HEK293 (cell line): ENCODE data around the gene CINP.

Experiments used
- CTCF ChIP-seq: fragments of 450-650 bp; formaldehyde crosslinking; IDR thresholded peaks from 2 replicates; pipeline ENCODE4 v1.5.1; 2016; ENCODE audit warnings: missing biosample characterization, missing genetic modification characterization
- ZBTB21 ChIP-seq: fragments of 450-650 bp; formaldehyde crosslinking; IDR thresholded peaks from 2 replicates; pipeline ENCODE4 v1.5.1; 2017; ENCODE audit warnings: missing biosample characterization, missing genetic modification characterization
- ZBTB7A ChIP-seq: fragments of 450-650 bp; formaldehyde crosslinking; IDR thresholded peaks from 2 replicates; pipeline ENCODE4 v1.5.1; 2016; ENCODE audit warnings: low read depth, missing biosample characterization, missing genetic modification characterization
- ZNF280D ChIP-seq: fragments of 450-650 bp; formaldehyde crosslinking; IDR thresholded peaks from 2 replicates; pipeline ENCODE4 v1.5.1; 2016; ENCODE audit warnings: missing biosample characterization, missing genetic modification characterization
- ZNF518A ChIP-seq: fragments of 450-650 bp; formaldehyde crosslinking; conservative IDR thresholded peaks from 2 replicates; pipeline ENCODE4 v1.5.1; 2016; ENCODE audit warnings: low read depth, missing biosample characterization, missing genetic modification characterization
- ZNF600 ChIP-seq: fragments of 450-650 bp; formaldehyde crosslinking; IDR thresholded peaks from 2 replicates; pipeline ENCODE4 v1.5.1; 2016; ENCODE audit warnings: missing biosample characterization, missing genetic modification characterization
- ZNF701 ChIP-seq: fragments of 450-650 bp; formaldehyde crosslinking; IDR thresholded peaks from 2 replicates; pipeline ENCODE4 v1.5.1; 2016; ENCODE audit warnings: missing biosample characterization, missing genetic modification characterization

- no peak for TF ChIP-seq CTCF (tag by site-specific recombination)
- TF ChIP-seq ZNF600 (tag by site-specific recombination): no peak
- no peak for TF ChIP-seq ZNF701 (tag by site-specific recombination)
- no peak for TF ChIP-seq ZNF280D (tag by site-specific recombination)
- TF ChIP-seq ZBTB7A (tag by site-specific recombination): no peak
- TF ChIP-seq ZBTB21 (tag by site-specific recombination): no peak
- no peak for TF ChIP-seq ZNF518A (tag by site-specific recombination)
These were observed 31.9 kb downstream of the CINP start for GRCh38 chr14:102330806-102331205.
